ENCODE results near the gene UBE2H.
"Not testable (repeated sequence)": the region's sequence is repeated elsewhere in the genome, so short reads cannot be mapped to it uniquely, and the experiment has no call there.

UBE2H gene

GRCh38 chr7:129864042-129864441, 88.7 kb downstream of the UBE2H start:
- H3K4me2 ChIP-seq, result no peak overlapping the region
- peaks cover 39% of the 10 kb centered on the region for H3K4me1 ChIP-seq
- no peak overlapping the region for H3K4me3 ChIP-seq
- H3K9me3 ChIP-seq, result no peaks in the 10 kb centered on the region
- no peak overlapping the region for H3K9ac ChIP-seq
- H3K27ac ChIP-seq, result no peak overlapping the region
- H4K20me1 ChIP-seq, result peaks cover 86% of the 10 kb centered on the region
- TF ChIP-seq Cebpa-rat (IDR thresholded peaks at IDR 0.05), result no peak
- peaks cover 13% of the 10 kb centered on the region for H3K36me3 ChIP-seq
- no peaks in the 10 kb centered on the region for H3K27me3 ChIP-seq

GRCh38 chr7:129862682-129863081, 90.1 kb downstream of the UBE2H start:
- H3K9ac ChIP-seq, result no peak overlapping the region
- peaks cover 93% of the 10 kb centered on the region for H4K20me1 ChIP-seq
- H3K4me2 ChIP-seq, result 0 out of 2 replicates have a peak overlapping the region, but pooled peaks have one; percentile 2
- peaks cover 8% of the 10 kb centered on the region; the same call in 1 of the 2 replicates for H3K36me3 ChIP-seq
- no peak overlapping the region for H3K27ac ChIP-seq
- no peaks in the 10 kb centered on the region for H3K9me3 ChIP-seq
- TF ChIP-seq Cebpa-rat (IDR thresholded peaks at IDR 0.05), result no peak
- no peaks in the 10 kb centered on the region for H3K27me3 ChIP-seq
- H3K4me1 ChIP-seq, result peaks cover 46% of the 10 kb centered on the region
- H3K4me3 ChIP-seq, result no peak overlapping the region

GRCh38 chr7:129860784-129861183, 92.0 kb downstream of the UBE2H start:
- peaks cover 46% of the 10 kb centered on the region for H3K4me1 ChIP-seq
- not testable (repeated sequence) for H3K9me3 ChIP-seq, H3K9ac ChIP-seq, H3K27ac ChIP-seq, H3K4me3 ChIP-seq, H3K27me3 ChIP-seq
- H3K4me2 ChIP-seq, result peak overlapping the region; percentile 24
- H3K36me3 ChIP-seq, result peaks cover 21% of the 10 kb centered on the region
- H4K20me1 ChIP-seq, result peaks cover 100% of the 10 kb centered on the region

- H3K4me1 ChIP-seq, result peaks cover 46% of the 10 kb centered on the region
- no peaks in the 10 kb centered on the region for H3K9me3 ChIP-seq
- no peak overlapping the region for H3K4me3 ChIP-seq
- no peaks in the 10 kb centered on the region for H3K27me3 ChIP-seq
- peak overlapping the region; percentile 50 for H3K4me2 ChIP-seq
- H3K27ac ChIP-seq, result no peak overlapping the region
- no peak overlapping the region for H3K9ac ChIP-seq
- peaks cover 100% of the 10 kb centered on the region for H4K20me1 ChIP-seq
- H3K36me3 ChIP-seq, result peaks cover 28% of the 10 kb centered on the region
- no peak for TF ChIP-seq Cebpa-rat (IDR thresholded peaks at IDR 0.05)
Observed at GRCh38 chr7:129859183-129859582, 93.6 kb downstream of the UBE2H start.

GRCh38 chr7:129858490-129858889, 94.3 kb downstream of the UBE2H start:
- TF ChIP-seq Cebpa-rat (IDR thresholded peaks at IDR 0.05), result no peak
- Histone ChIP-seq H3K9me3 (no peaks in the 10 kb centered on the region), H3K4me3 (no peak overlapping the region), H3K36me3 (peaks cover 28% of the 10 kb centered on the region), H3K4me1 (peaks cover 46% of the 10 kb centered on the region), H3K4me2 (peak overlapping the region; percentile 50), H3K27ac (no peak overlapping the region), H4K20me1 (peaks cover 100% of the 10 kb centered on the region), H3K27me3 (no peaks in the 10 kb centered on the region), H3K9ac (no peak overlapping the region)

GRCh38 chr7:129857313-129857712, 95.4 kb downstream of the UBE2H start:
- H4K20me1 ChIP-seq, result peaks cover 100% of the 10 kb centered on the region
- no peak overlapping the region for H3K27ac ChIP-seq

GRCh38 chr7:129855935-129856717, 96.6 kb downstream of the UBE2H start:
- no peak overlapping the region for H3K27ac ChIP-seq

More at GRCh38 chr7:129857313-129857712, 95.4 kb downstream of the UBE2H start:
- Histone ChIP-seq H3K4me3 (no peak overlapping the region), H3K4me2 (no peak overlapping the region), H3K9me3 (no peaks in the 10 kb centered on the region), H3K27me3 (no peaks in the 10 kb centered on the region), H3K4me1 (peaks cover 34% of the 10 kb centered on the region), H3K36me3 (peaks cover 28% of the 10 kb centered on the region), H3K9ac (no peak overlapping the region)
- TF ChIP-seq Cebpa-rat (IDR thresholded peaks at IDR 0.05), result no peak

GRCh38 chr7:129855234-129855673, 97.5 kb downstream of the UBE2H start:
- TF ChIP-seq Cebpa-rat (IDR thresholded peaks at IDR 0.05), result no peak
- H3K4me1 ChIP-seq, result peaks cover 19% of the 10 kb centered on the region
- H3K4me2 ChIP-seq, result no peak overlapping the region
- H3K36me3 ChIP-seq, result peaks cover 28% of the 10 kb centered on the region
- no peak overlapping the region for H3K9ac ChIP-seq
- peaks cover 100% of the 10 kb centered on the region for H4K20me1 ChIP-seq
- no peak overlapping the region for H3K27ac ChIP-seq
- H3K27me3 ChIP-seq, result no peaks in the 10 kb centered on the region
- no peaks in the 10 kb centered on the region for H3K9me3 ChIP-seq
- H3K4me3 ChIP-seq, result no peak overlapping the region

More at GRCh38 chr7:129855935-129856717, 96.6 kb downstream of the UBE2H start:
- Histone ChIP-seq H3K36me3 (peaks cover 28% of the 10 kb centered on the region), H3K9me3 (no peaks in the 10 kb centered on the region), H4K20me1 (peaks cover 100% of the 10 kb centered on the region), H3K9ac (no peak overlapping the region), H3K4me1 (peaks cover 28% of the 10 kb centered on the region), H3K4me3 (no peak overlapping the region), H3K4me2 (no peak overlapping the region), H3K27me3 (no peaks in the 10 kb centered on the region)
- no peak for TF ChIP-seq Cebpa-rat (IDR thresholded peaks at IDR 0.05)

GRCh38 chr7:129854401-129854800, 98.4 kb downstream of the UBE2H start:
- no peak for TF ChIP-seq Cebpa-rat (IDR thresholded peaks at IDR 0.05)
- Histone ChIP-seq H3K4me2 (no peak overlapping the region), H3K36me3 (peaks cover 28% of the 10 kb centered on the region), H3K9ac (no peak overlapping the region), H3K4me1 (peaks cover 10% of the 10 kb centered on the region), H3K4me3 (no peak overlapping the region), H3K9me3 (no peaks in the 10 kb centered on the region), H3K27me3 (no peaks in the 10 kb centered on the region), H4K20me1 (peaks cover 100% of the 10 kb centered on the region), H3K27ac (no peak overlapping the region)

GRCh38 chr7:129853661-129854268, 99.0 kb downstream of the UBE2H start:
- Histone ChIP-seq H4K20me1 (peaks cover 100% of the 10 kb centered on the region), H3K9me3 (no peaks in the 10 kb centered on the region), H3K36me3 (peaks cover 28% of the 10 kb centered on the region), H3K9ac (no peak overlapping the region), H3K4me1 (peaks cover 4% of the 10 kb centered on the region), H3K27me3 (no peaks in the 10 kb centered on the region), H3K27ac (no peak overlapping the region), H3K4me3 (no peak overlapping the region), H3K4me2 (no peak overlapping the region)
- TF ChIP-seq Cebpa-rat (IDR thresholded peaks at IDR 0.05), result no peak

Measured in BLaER1 (cell line).